Measurements from ENCODE around the gene GRM7. TPM values are rescaled to one million over a fixed set of nuclear protein-coding genes. Genes with fewer than 3 reads are reported as not detected.

Gene GRM7
- polyA plus RNA-seq, 1 donor from 2014 or later: 23.8 TPM

- no peak overlapping the region for H3K4me2 ChIP-seq (ENCODE audit: low read length)
- no peak overlapping the region for H3K27ac ChIP-seq (ENCODE audit: low read length)
- no peaks in the 10 kb centered on the region for H3K9me3 ChIP-seq (ENCODE audit: low read length)
- no peaks in the 10 kb centered on the region for H3F3A ChIP-seq (ENCODE audit: insufficient read depth, low read length, poor library complexity, severe bottlenecking)
- no peaks in the 10 kb centered on the region for H3K36me3 ChIP-seq (ENCODE audit: insufficient read depth, low read length)
- H2AFZ ChIP-seq (ENCODE audit: low read depth, low read length): no peak overlapping the region
- no peak overlapping the region for H3K9ac ChIP-seq (ENCODE audit: low read length)
- H3K27me3 ChIP-seq (ENCODE audit: insufficient read depth, low read depth, low read length): no peaks in the 10 kb centered on the region
- no peaks in the 10 kb centered on the region for H3K79me2 ChIP-seq (replicated peaks; ENCODE audit: insufficient read depth, low read length)
- no peaks in the 10 kb centered on the region for H4K20me1 ChIP-seq (ENCODE audit: insufficient read depth)
- TF ChIP-seq EP300 (conservative IDR thresholded peaks at IDR 0.05; ENCODE audit: poor library complexity, severe bottlenecking): no peak
- no peak for TF ChIP-seq EZH2 (IDR thresholded peaks at IDR 0.05; ENCODE audit: borderline replicate concordance, insufficient read depth, low read length, poor library complexity, severe bottlenecking)
- no peak for TF ChIP-seq SMC3 (conservative IDR thresholded peaks at IDR 0.05; ENCODE audit: poor library complexity)
- no peak for TF ChIP-seq CTCF (IDR thresholded peaks at IDR 0.05; ENCODE audit: poor library complexity, severe bottlenecking)
- no peak overlapping the region for H3K4me3 ChIP-seq (ENCODE audit: low read length)
- H3K9me2 ChIP-seq (ENCODE audit: insufficient read depth, low read length): no peaks in the 10 kb centered on the region
These were observed 609.0 kb downstream of the GRM7 start for GRCh38 chr3:7469866-7470265.

GRCh38 chr3:7484636-7485035, 623.7 kb downstream of the GRM7 start:
- no peaks in the 10 kb centered on the region for H3K27me3 ChIP-seq (ENCODE audit: insufficient read depth, low read depth, low read length)
- no peak overlapping the region for H3K9ac ChIP-seq (ENCODE audit: low read length)
- no peaks in the 10 kb centered on the region for H3K9me3 ChIP-seq (ENCODE audit: low read length)
- no peaks in the 10 kb centered on the region for H3K79me2 ChIP-seq (replicated peaks; ENCODE audit: insufficient read depth, low read length)
- no peak overlapping the region for H2AFZ ChIP-seq (ENCODE audit: low read depth, low read length)
- no peak overlapping the region for H3K4me2 ChIP-seq (ENCODE audit: low read length)
- no peaks in the 10 kb centered on the region for H3F3A ChIP-seq (ENCODE audit: insufficient read depth, low read length, poor library complexity, severe bottlenecking)
- no peak overlapping the region for H3K4me3 ChIP-seq (ENCODE audit: low read length)
- no peaks in the 10 kb centered on the region for H4K20me1 ChIP-seq (ENCODE audit: insufficient read depth)
- H3K36me3 ChIP-seq (ENCODE audit: insufficient read depth, low read length): no peaks in the 10 kb centered on the region
- TF ChIP-seq POLR2AphosphoS5 (IDR thresholded peaks at IDR 0.05) (no peak), EZH2 (IDR thresholded peaks at IDR 0.05; ENCODE audit: borderline replicate concordance, insufficient read depth, low read length, poor library complexity, severe bottlenecking) (no peak), CTCF (IDR thresholded peaks at IDR 0.05; ENCODE audit: poor library complexity, severe bottlenecking) (no peak), SMC3 (conservative IDR thresholded peaks at IDR 0.05; ENCODE audit: poor library complexity) (no peak), TAF1 (IDR thresholded peaks at IDR 0.05; ENCODE audit: low read depth) (no peak), REST (IDR thresholded peaks at IDR 0.05; ENCODE audit: borderline replicate concordance) (no peak), RAD21 (conservative IDR thresholded peaks at IDR 0.05) (no peak), MXI1 (conservative IDR thresholded peaks at IDR 0.05; ENCODE audit: poor library complexity, severe bottlenecking) (no peak), EP300 (conservative IDR thresholded peaks at IDR 0.05; ENCODE audit: poor library complexity, severe bottlenecking) (no peak)
- H3K27ac ChIP-seq (ENCODE audit: low read length): no peak overlapping the region
- H3K9me2 ChIP-seq (ENCODE audit: insufficient read depth, low read length): no peaks in the 10 kb centered on the region
